ENCODE results near the gene ZFPL1.
"Not testable (repeated sequence)": the region's sequence is repeated elsewhere in the genome, so short reads cannot be mapped to it uniquely, and the experiment has no call there.

Gene ZFPL1

DNA sequence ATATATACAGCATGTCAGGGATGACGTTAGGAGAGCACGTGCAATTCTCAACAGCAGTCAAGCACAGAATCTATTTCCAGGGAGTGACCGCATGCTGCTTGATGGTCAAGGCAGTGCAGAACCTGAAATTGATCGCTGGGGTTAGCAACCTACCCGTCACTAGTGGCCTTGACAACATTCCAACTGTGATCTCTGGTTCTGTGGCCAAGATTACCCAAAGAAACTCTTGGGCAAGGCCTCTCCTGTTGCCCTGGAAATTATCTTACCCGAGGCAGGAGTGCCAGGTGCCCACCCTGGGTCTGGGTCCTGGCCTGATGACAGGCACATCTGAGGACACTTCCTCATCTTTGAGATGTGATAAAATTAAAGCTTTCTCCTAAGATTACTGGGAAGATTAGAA is 29.8 kb downstream of the ZFPL1 start:
- DNase-seq (ENCODE audit: low read depth, low spot score) = no peak

DNA sequence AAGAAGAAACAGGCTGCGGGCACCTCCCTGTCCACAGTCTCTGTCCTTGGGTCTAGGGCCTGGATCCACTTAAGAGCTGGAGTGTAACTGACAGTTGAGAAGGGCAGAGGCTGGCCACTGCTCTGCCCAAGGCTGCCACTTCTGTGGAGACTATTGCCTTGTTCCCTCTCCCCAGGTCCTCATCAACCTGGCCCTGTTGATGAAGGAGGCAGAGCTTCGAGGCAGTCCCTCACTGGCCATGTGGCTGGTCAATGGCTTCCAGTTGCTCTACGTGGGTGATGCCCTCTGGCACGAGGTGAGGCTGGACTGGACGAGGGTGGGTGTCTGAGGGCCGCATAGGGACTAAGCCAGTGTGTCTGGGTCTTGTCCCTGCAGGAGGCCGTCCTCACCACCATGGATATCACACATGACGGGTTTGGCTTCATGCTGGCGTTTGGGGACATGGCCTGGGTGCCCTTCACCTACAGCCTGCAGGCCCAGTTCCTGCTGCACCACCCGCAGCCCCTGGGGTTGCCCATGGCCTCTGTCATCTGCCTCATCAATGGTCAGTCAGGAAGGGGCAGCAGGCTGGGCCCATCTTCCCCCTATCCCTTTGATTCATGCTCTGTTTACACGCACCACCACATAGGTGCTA is 30.6 kb downstream of the ZFPL1 start:
- no peak for DNase-seq (ENCODE audit: low read depth, low spot score)

- no peak for DNase-seq (ENCODE audit: low read depth, low spot score)
Measured at GRCh38 chr11:65115361-65116082, 31.5 kb downstream of the ZFPL1 start.

DNA sequence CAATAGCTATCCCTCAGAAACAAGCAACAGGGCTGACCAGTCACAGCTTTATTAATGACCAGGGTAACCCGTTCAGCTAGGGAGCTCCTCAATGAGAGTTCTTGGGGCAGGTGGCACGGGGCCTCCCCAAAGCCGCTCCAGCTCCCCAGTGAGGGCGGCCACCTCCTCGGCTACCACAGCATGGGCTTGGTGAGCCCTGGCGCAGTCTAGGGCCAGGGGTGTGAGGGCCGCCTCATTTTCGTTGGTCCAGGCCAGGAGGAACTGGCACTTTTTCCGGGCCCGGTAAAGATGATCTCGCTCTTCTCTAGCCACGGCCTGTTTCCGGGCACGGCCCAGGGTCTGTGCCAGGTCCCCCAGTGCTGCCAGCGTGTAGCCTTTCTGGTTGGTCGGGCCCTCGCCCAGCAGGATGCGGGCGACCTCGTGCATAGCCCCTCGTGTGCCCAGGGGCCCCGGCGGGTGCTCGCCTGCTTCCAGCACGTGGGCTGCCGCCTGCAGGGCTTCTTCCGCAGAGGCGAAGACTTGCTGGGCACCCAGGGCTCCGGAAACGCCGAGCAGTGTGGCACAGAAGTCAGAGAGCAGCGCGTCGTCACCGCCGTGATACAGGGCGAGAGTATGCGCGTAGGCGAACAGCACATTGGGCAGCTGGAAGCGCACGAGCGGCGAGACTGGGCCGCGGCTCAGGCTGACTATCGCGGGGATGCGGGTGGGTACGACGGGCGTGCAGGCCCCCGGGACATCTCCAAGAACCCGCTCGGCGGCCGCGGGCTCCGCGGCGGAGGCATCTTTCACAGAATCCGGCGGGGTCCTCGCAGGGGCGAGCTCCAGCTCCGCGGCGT is 32.6 kb downstream of the ZFPL1 start:
- DNase-seq (ENCODE audit: low read depth, low spot score) = no peak

DNA sequence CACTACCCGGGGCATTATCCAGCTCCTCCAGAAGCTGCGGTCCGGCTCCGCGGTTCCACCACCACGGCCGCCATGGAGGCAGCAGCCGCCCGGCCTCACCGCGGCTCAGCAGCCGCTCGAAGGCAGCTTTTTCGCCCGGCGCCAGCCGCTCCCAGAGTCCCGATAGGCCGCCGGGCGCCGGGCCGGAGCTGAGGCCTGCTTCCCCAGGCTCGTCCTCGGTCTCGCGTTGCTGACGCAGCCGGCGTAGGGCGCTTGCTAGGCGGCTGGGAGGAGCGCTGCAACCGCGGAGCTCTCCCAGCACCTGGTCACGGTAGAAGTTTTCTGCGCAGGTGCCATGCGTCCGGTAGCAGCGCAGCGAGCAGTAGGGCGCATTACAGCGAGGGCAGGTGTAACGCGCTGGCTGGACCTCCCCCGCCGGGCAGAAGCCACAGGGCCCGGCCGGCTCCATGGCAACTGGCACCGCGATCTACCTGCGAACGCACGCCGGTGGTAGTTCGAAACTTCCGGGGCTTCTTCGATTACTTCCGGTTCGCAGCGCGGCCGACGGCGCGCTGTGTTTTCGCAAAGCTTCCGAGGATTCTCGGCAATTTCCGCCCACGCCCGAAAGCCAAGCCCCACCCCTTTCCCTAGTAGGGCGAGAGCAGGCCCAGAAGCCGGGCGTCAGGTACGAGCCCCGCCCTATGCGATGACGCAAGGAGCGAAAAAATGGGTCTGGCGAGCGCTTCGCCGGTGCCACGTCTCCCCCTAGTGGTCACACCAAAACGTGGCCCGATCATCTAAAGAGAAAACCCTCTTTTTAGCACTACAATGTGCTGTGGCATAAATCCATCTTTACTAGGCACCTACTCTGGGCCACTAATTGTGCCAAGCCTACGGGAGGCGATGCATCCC is 33.4 kb downstream of the ZFPL1 start, which contains the start of gene ZNHIT2:
ZNHIT2 (minus strand) TSS at position 496 of the 891 bp plus-strand sequence; CDS start at position 448, 48 bp downstream.
- peak; percentile 99 for DNase-seq (ENCODE audit: low read depth, low spot score)

- DNase-seq (ENCODE audit: low read depth, low spot score) = no peak
Measured at GRCh38 chr11:65118097-65118837, 34.2 kb downstream of the ZFPL1 start.

GRCh38 chr11:65118891-65119669 is 35.1 kb downstream of the ZFPL1 start:
- not testable (repeated sequence) for DNase-seq (ENCODE audit: low read depth, low spot score)

DNA sequence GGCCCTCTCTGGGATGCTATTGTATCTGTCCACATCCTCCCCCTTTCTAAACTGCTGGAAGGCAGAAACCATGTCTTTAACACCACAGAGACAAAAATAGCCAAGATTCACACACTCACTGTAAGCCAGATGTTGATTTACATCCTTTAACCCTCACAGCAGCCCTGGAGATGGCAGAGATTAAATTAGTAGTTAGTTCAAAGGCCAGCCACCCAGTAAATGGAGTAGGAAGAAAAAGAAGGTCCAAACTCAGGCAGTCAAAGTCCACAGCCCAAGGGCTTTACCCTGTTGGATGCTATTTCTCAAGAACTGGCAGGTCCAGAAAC is 35.6 kb downstream of the ZFPL1 start:
- DNase-seq (ENCODE audit: low read depth, low spot score) = no peak

DNA sequence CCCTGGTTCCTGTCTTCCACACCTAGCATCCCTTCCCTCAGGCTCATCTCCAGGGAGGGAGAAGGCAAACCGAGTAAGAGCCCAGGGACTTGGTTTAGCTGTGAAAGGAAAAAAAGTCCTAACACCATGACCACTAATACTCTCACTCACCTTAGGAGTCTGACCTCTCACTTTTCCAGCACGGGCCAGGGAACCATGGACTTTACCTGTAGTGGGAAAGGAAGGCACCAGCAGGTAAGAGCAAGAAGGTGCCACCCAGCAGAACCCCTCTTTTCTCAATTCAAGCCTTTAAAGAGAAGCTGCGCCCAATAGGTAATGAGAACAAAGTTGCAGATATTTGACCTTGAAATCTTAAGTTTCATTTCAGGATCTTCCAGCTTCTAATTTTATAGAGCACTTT is 36.8 kb downstream of the ZFPL1 start:
- no peak for DNase-seq (ENCODE audit: low read depth, low spot score)

GRCh38 chr11:65121447-65121864 is 37.4 kb downstream of the ZFPL1 start:
- DNase-seq (ENCODE audit: low read depth, low spot score) = no peak

GRCh38 chr11:65121865-65122696 is 38.1 kb downstream of the ZFPL1 start, which contains the start of the genes FAU and MRPL49:
Gene FAU, minus strand, starts transcription at chr11:65122134. Its CDS starts 321 bp downstream, at chr11:65121813.
Gene MRPL49, plus strand, starts transcription at chr11:65122321. Its CDS starts 26 bp downstream, at chr11:65122347.
- DNase-seq (ENCODE audit: low read depth, low spot score) = peak; percentile 98

- no peak for DNase-seq (ENCODE audit: low read depth, low spot score)
Measured at GRCh38 chr11:65124480-65125196, 40.6 kb downstream of the ZFPL1 start.

DNA sequence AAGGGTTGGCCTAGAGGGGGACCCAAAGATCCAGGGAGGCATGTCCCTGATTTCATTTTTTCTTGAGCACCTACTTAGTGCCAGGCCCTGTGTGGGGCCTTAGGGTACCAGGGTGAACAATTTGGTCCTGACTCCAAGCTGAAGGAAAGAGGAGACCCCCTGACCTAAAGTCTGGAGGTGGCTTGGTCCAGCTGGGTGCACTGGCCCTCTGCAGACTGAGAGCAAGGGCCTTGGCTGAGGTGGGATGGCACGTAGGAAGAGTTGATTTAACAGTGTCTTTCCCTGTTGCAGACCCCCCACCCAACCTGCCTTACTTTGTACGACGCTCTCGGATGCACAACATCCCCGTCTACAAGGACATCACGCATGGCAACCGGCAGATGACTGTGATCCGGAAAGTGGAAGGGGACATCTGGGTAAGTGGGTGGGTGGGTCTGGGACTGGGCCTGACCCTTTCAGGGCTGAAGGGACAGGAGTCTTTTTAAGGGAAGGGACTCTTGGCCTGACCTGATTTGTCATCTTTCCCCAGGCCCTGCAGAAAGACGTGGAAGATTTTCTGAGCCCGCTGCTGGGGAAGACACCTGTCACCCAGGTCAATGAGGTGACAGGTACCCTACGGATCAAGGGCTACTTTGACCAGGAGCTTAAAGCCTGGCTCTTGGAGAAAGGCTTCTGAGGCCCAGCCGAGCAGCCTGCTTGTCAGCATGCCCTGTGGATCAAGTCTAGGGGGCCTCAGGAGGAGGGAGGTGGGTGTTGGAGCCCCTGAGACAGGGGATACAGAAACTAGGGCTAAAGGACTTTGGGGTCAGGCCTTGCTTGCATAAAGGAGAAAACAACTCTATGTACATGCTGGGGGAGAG is 41.4 kb downstream of the ZFPL1 start:
- no peak for DNase-seq (ENCODE audit: low read depth, low spot score)

- no peak for DNase-seq (ENCODE audit: low read depth, low spot score)
Measured at GRCh38 chr11:65126624-65127274, 42.7 kb downstream of the ZFPL1 start.

GRCh38 chr11:65127473-65128181 is 43.6 kb downstream of the ZFPL1 start:
- DNase-seq (ENCODE audit: low read depth, low spot score) = no peak

Measured in activated CD4-positive, CD25-positive, alpha-beta regulatory T cell treated with anti-CD3 and anti-CD28 coated beads, Interleukin-2, amount 50 U/mL, for 16 hours (primary cell).